Measurements from ENCODE around the gene RELT.

Gene RELT

GRCh38 chr11:73401924-73402833, 26.0 kb downstream of the RELT start:
- Histone ChIP-seq H3K36me3 (replicated peaks; ENCODE audit: insufficient read depth, low read length) (no peaks in the 10 kb centered on the region), H3F3A (ENCODE audit: insufficient read depth, low read length) (no peaks in the 10 kb centered on the region), H3K9me2 (replicated peaks; ENCODE audit: insufficient read depth, low read length) (no peaks in the 10 kb centered on the region), H3K9ac (ENCODE audit: low read length) (no peak overlapping the region), H3K9me3 (replicated peaks; ENCODE audit: insufficient read depth, low read length) (no peaks in the 10 kb centered on the region), H3K27ac (ENCODE audit: low read length) (no peak overlapping the region), H3K4me3 (ENCODE audit: low read length) (no peak overlapping the region), H3K4me2 (ENCODE audit: low read depth, low read length) (no peak overlapping the region), H3K79me2 (ENCODE audit: low read length) (no peaks in the 10 kb centered on the region), H4K20me1 (ENCODE audit: insufficient read depth, low read length) (no peaks in the 10 kb centered on the region), H3K4me1 (ENCODE audit: low read length) (no peaks in the 10 kb centered on the region), H2AFZ (ENCODE audit: low read length) (no peak overlapping the region), H3K27me3 (replicated peaks; ENCODE audit: insufficient read depth, low read length) (no peaks in the 10 kb centered on the region)
- no peak for DNase-seq
- TF ChIP-seq EZH2phosphoT487 (IDR thresholded peaks at IDR 0.05; ENCODE audit: low read length) = no peak
- no peak for TF ChIP-seq EZH2 (optimal IDR thresholded peaks at IDR 0.05; ENCODE audit: low read depth, low read length)
- no peak for TF ChIP-seq CTCF (IDR thresholded peaks at IDR 0.05; ENCODE audit: low read length)

- peak; percentile 30 for DNase-seq
- Histone ChIP-seq H3K36me3 (replicated peaks; ENCODE audit: insufficient read depth, low read length) (no peaks in the 10 kb centered on the region), H4K20me1 (ENCODE audit: insufficient read depth, low read length) (no peaks in the 10 kb centered on the region), H3K79me2 (ENCODE audit: low read length) (no peaks in the 10 kb centered on the region), H2AFZ (ENCODE audit: low read length) (no peak overlapping the region), H3K4me1 (ENCODE audit: low read length) (no peaks in the 10 kb centered on the region), H3K4me2 (ENCODE audit: low read depth, low read length) (no peak overlapping the region), H3K4me3 (ENCODE audit: low read length) (no peak overlapping the region), H3K27me3 (replicated peaks; ENCODE audit: insufficient read depth, low read length) (no peaks in the 10 kb centered on the region), H3K9me3 (replicated peaks; ENCODE audit: insufficient read depth, low read length) (no peaks in the 10 kb centered on the region), H3K9ac (ENCODE audit: low read length) (no peak overlapping the region), H3F3A (ENCODE audit: insufficient read depth, low read length) (no peaks in the 10 kb centered on the region), H3K9me2 (replicated peaks; ENCODE audit: insufficient read depth, low read length) (no peaks in the 10 kb centered on the region), H3K27ac (ENCODE audit: low read length) (no peak overlapping the region)
- TF ChIP-seq EZH2phosphoT487 (IDR thresholded peaks at IDR 0.05; ENCODE audit: low read length) (no peak), CTCF (IDR thresholded peaks at IDR 0.05; ENCODE audit: low read length) (peak; percentile 41)
These were observed 26.6 kb downstream of the RELT start for GRCh38 chr11:73402834-73403185.

GRCh38 chr11:73403541-73403940, 27.3 kb downstream of the RELT start:
- H3K79me2 ChIP-seq (ENCODE audit: low read length) = no peaks in the 10 kb centered on the region
- H3K9me3 ChIP-seq (replicated peaks; ENCODE audit: insufficient read depth, low read length) = no peaks in the 10 kb centered on the region
- no peaks in the 10 kb centered on the region for H3K4me1 ChIP-seq (ENCODE audit: low read length)
- no peak overlapping the region for H3K27ac ChIP-seq (ENCODE audit: low read length)
- no peaks in the 10 kb centered on the region for H3K9me2 ChIP-seq (replicated peaks; ENCODE audit: insufficient read depth, low read length)
- no peaks in the 10 kb centered on the region for H3K36me3 ChIP-seq (replicated peaks; ENCODE audit: insufficient read depth, low read length)
- H2AFZ ChIP-seq (ENCODE audit: low read length) = no peak overlapping the region
- TF ChIP-seq CTCF (IDR thresholded peaks at IDR 0.05; ENCODE audit: low read length) = no peak
- no peak for TF ChIP-seq EZH2 (optimal IDR thresholded peaks at IDR 0.05; ENCODE audit: low read depth, low read length)
- TF ChIP-seq EZH2phosphoT487 (IDR thresholded peaks at IDR 0.05; ENCODE audit: low read length) = no peak
- H3K9ac ChIP-seq (ENCODE audit: low read length) = no peak overlapping the region
- H3K4me2 ChIP-seq (ENCODE audit: low read depth, low read length) = no peak overlapping the region
- DNase-seq = no peak
- H3K27me3 ChIP-seq (replicated peaks; ENCODE audit: insufficient read depth, low read length) = no peaks in the 10 kb centered on the region
- H3K4me3 ChIP-seq (ENCODE audit: low read length) = no peak overlapping the region
- no peaks in the 10 kb centered on the region for H3F3A ChIP-seq (ENCODE audit: insufficient read depth, low read length)
- H4K20me1 ChIP-seq (ENCODE audit: insufficient read depth, low read length) = no peaks in the 10 kb centered on the region

Data from MM.1S (cell line).